OCI-LY3 (cell line): ENCODE measurements around the gene PIWIL1.

Source experiments
- EZH2phosphoT487 ChIP-seq: fragments of 200-600 bp; shearing (Covaris generic); IDR thresholded peaks from 2 replicates; pipeline ENCODE4 v1.6.1; 2018; ENCODE audit warnings: antibody characterized with exemption, mixed run types, low read depth
- TF ChIP-seq, protein P1 (sequence below): fragments of 200-600, 300-600 bp; sonication (generic); IDR thresholded peaks from 2 replicates; pipeline ENCODE4 v1.5.1; 2014; ENCODE audit warnings: antibody characterized with exemption, low read length, low read depth

DNA sequence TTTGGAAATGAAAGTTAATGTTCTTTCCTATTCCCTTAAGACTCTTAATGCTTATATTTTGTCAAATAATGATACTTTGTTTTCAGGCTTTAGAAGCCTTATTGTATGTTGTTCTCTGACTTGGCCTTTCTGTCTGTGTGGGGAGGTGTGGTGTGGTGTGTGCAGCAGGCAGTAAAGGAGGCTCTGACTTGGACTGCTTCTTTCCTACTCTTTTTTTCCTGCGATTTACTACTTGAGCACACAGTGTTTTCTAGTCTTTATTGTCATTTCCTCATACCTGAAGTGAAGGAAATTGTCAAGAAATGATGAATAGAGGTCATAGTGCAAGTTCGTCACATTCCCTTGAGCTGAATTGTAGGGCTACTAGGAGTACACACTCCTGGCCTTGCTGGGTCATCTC is 26.9 kb downstream of the PIWIL1 start:
- TF ChIP-seq, protein P1, sequence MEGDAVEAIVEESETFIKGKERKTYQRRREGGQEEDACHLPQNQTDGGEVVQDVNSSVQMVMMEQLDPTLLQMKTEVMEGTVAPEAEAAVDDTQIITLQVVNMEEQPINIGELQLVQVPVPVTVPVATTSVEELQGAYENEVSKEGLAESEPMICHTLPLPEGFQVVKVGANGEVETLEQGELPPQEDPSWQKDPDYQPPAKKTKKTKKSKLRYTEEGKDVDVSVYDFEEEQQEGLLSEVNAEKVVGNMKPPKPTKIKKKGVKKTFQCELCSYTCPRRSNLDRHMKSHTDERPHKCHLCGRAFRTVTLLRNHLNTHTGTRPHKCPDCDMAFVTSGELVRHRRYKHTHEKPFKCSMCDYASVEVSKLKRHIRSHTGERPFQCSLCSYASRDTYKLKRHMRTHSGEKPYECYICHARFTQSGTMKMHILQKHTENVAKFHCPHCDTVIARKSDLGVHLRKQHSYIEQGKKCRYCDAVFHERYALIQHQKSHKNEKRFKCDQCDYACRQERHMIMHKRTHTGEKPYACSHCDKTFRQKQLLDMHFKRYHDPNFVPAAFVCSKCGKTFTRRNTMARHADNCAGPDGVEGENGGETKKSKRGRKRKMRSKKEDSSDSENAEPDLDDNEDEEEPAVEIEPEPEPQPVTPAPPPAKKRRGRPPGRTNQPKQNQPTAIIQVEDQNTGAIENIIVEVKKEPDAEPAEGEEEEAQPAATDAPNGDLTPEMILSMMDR = no peak
- TF ChIP-seq EZH2phosphoT487 = no peak
